GM20431 (cell line): ENCODE measurements around the gene ZCCHC7.
"Not testable (repeated sequence)": the region's sequence is repeated elsewhere in the genome, so short reads cannot be mapped to it uniquely, and the experiment has no call there.

ENCODE experiments used
- in situ Hi-C: fragments of 300-500 bp; cut with MseI, MboI; formaldehyde crosslinking; loops from one replicate; pipeline ENCODE4 v1.15.0; 2020; ENCODE audit warnings: low sequenced_read_pairs; ENCODE audit not compliant: unreplicated experiment

Gene ZCCHC7

GRCh38 chr9:37385286-37385685, 264.9 kb downstream of the ZCCHC7 start:
- in situ Hi-C loops: no loop called here

- in situ Hi-C loops: no loop called here
Observed at GRCh38 chr9:37386988-37387387, 266.6 kb downstream of the ZCCHC7 start.

DNA sequence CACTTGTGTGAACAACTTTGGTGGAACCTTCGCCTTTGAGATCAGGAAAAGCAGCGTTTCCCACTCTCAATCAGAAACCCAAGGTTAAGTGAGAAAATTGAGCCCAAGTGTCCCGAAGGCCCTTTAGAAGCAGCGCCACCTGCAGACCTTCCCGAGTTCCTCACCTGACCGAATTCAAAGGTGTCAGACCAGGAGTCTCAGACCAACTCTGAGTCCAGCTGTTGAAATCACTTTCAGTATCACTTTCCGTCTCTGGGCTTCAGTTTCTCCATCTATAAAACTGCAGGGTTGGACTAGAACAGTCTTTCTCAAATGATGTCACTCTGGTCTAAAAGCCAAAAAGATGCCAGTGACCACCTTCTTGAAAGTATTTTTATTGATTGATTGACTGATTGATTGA, 270.4 kb downstream of the ZCCHC7 start:
- in situ Hi-C loops: no loop called here

DNA sequence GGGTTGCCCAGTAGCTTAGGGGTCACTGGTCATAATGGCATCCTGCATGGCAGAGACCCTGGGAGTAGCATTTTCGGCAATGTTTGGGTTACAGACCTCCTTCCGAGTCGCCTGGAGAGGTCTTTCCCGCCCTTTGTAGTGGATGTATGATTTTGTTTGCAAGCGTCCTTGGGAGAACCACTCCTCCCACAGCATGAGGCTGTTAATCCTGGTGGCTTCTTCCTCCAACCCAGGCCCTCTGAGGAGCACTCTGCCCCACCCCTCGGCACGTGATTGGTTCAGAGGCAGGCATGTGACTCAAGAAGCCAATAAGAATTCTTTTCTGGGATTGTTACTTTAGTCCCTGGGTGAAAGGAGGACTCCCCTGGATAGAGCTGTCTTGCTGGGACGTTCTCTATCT, 271.9 kb downstream of the ZCCHC7 start:
- in situ Hi-C loops: no loop called here

DNA sequence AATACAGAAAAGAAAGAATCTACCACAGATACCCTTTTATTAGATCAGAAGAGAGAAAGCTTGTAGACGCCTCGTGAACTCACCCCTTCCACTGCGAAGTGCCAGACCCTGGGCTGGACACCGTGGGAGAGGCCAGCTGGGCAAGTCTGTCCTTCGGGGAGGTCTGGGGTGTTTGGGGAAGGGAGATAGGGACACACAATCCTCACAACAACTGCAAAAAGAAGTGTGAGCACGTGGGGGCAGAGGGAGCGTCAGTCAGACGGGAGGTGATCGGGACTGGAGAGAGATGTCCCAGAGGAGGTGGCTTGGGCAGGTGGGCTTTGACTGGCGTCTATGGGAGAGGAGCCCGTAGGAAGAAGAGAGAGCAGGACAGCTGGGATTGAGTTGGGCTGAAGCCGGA, 274.9 kb downstream of the ZCCHC7 start:
- in situ Hi-C loops: no loop called here

DNA sequence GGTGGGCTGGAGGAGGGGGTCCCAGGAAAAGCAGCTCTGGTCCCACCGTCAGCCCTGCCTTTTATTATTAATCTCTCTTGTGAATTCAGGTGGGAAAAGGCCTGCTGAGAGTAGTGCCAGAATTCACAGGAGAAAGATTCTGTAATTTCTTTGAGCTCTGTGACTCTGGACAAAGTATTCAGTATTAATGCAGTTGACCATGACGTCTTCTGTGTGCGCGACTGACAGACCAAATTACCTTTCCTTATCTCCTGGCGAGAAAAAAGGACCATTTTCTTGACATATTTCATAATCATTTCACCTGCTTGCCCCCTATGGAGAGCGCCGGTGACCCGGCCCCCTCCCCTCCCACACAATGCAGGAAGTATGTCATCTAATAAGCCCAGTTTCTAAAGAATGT, 275.3 kb downstream of the ZCCHC7 start:
- in situ Hi-C loops: no loop called here

DNA sequence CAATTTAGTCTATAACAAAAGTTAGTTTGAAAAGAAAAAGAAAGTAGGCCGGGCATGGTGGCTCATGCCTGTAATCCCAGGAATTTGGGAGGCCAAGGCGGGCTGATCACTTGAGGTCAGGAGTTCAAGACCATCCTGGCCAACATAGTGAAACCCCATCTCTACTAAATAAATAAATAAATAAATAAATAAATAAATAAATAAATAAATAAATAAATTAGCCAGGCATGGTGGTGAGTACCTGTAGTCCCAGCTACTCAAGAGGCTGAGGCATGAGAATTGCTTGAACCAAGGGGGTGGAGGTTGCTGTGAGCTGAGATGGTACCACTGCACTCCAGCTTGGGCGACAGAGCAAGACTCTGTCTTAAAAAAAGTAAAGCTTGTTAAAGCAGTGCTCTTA, 277.6 kb downstream of the ZCCHC7 start:
- in situ Hi-C loops: not testable (repeated sequence)

DNA sequence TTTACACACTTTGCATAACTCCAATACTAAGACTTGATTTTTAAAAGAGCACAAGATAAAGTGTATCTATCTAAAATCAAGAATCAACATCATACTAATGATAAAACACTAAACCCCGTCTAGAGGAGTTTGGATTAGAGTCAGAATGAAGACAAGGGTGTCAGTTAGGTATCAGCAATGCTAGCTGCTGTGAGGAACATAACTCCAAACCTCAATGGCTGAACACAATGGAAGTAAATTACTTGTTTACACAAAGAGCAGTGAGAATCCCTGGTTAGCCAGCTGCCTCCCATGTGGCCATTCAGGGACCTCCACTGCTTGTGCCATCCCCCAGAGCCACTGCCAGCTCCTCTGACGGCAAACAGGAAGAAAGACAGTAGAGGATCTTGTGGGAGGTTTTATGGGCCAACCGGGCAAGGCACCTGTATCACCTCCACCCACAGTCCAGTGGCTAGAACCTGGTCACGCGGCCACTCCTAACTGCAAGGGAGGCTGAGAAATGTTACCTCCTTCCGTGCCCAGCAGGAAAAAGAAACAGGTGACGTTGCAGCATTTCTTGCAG, 278.2 kb downstream of the ZCCHC7 start:
- in situ Hi-C loops: no loop called here

DNA sequence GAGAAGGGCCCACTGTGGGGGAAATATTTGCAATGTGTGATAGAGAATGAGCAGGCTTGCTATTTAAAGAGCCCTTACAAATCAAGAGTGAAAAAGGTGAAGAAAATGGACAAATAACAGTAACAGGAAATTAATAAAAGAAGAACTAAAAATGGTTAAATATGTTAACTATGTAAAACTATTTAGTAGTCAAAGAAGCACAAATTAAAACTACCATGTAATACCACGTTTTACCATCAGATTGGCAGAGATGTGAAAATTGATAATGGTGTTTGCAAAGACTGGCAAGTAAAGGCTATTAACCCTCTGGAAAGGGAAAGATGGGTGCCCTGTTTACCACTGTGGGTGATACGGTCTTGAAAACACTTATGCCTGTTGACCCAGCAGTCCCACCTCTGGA, 279.0 kb downstream of the ZCCHC7 start:
- in situ Hi-C loops: no loop called here

DNA sequence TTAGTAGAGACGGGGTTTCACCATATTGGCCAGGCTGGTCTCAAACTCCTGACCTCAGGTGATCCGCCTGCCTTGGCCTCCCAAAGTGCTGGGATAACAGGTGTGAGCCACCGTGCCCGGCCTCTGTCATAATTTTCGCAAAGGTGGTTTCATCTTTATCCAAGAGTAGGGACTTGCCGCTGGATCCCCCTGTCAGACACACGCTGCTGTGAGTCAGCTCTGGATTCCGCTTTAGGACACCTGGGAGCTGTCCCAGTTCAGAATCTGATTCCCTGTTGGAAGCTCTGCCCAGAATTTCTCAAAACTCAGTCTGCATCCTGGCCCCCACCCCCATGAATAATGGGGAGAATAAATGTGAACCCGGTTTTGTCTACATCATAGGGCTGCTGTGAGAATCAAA, 284.2 kb downstream of the ZCCHC7 start:
- in situ Hi-C loops: no loop called here

GRCh38 chr9:37405350-37405749, 285.0 kb downstream of the ZCCHC7 start:
- in situ Hi-C loops: no loop called here

DNA sequence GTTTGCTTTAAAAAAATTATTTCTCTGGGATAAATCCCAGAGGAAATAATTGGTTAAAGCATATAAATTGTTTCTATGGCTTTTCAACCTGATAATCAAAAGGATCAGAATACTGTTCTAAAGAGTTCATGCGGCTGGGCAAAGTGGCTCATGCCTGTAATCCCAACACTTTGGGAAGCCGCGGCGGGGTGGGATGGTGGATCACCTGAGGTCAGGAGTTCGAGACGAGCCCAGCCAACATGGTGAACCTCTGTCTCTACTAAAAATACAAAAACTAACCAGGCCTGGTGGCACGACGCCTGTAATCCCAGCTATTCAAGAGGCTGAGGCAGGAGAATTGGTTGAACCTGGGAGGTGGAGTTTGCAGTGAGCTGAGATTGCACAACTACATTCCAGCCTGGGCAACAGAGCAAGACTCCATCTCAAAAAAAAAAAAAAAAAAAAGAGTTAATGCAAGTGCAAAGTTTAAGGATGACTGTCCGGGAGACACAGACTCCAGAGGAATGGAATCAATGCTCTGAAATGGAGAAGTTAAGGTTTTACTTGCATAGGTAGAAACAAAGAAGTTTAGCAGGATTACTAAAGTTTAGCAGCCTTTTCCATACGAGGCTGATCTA, 285.5 kb downstream of the ZCCHC7 start:
- in situ Hi-C loops: no loop called here

- in situ Hi-C loops: no loop called here
Observed at GRCh38 chr9:37406603-37407401, 286.4 kb downstream of the ZCCHC7 start.

GRCh38 chr9:37407468-37407867, 287.1 kb downstream of the ZCCHC7 start:
- in situ Hi-C loops: no loop called here
